ENCODE results near the gene GZF1. TPM values are rescaled to one million over a fixed set of nuclear protein-coding genes. Genes with fewer than 3 reads are reported as not detected.
A peak's percentile ranks its signal among the peaks of the same experiment; 100 is the strongest.

The GZF1 gene
- total RNA-seq (2014; rRNA removed; shearing (Covaris generic)) = 10.8 and 17.8 TPM in 2 replicates
- 12.5 and 20.3 TPM in 2 replicates for polyA plus RNA-seq (2014; cell fraction: nucleus; rRNA removed)

GRCh38 chr20:23361476-23362391, at the start of gene GZF1:
Gene GZF1, plus strand, starts transcription at chr20:23362182. Its CDS starts 2,202 bp downstream, at chr20:23364384.
- DNase-seq (ENCODE audit: extremely low read depth, low read depth) = peak; percentile 96

DNA sequence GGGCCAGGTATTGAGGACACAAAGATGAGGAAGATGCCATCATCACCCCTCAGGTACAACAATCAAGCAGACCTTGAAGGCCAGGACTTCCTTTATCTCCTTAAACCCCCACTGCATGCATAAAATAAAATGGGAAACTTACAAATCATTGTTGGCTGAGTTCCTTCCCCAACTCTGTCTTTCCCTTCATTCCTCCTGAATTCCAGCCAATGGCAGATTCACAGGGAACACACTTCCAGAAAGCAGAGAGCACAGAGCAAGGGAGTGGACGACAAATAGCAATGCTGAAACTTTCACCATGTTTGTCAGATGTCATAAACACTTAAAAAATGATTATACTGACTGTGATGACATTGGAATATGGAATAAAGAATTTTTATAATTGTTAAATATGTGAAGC, 48.7 kb upstream of the GZF1 start:
- DNase-seq (ENCODE audit: extremely low read depth, low read depth) = no peak

GRCh38 chr20:23314699-23315098, 47.3 kb upstream of the GZF1 start:
- DNase-seq (ENCODE audit: extremely low read depth, low read depth) = no peak

- no peak for DNase-seq (ENCODE audit: extremely low read depth, low read depth)
Measured at GRCh38 chr20:23315099-23315498, 46.9 kb upstream of the GZF1 start.

GRCh38 chr20:23316626-23317025, 45.4 kb upstream of the GZF1 start:
- no peak for DNase-seq (ENCODE audit: extremely low read depth, low read depth)

- DNase-seq (ENCODE audit: extremely low read depth, low read depth) = no peak
Measured at GRCh38 chr20:23317081-23317480, 44.9 kb upstream of the GZF1 start.

DNA sequence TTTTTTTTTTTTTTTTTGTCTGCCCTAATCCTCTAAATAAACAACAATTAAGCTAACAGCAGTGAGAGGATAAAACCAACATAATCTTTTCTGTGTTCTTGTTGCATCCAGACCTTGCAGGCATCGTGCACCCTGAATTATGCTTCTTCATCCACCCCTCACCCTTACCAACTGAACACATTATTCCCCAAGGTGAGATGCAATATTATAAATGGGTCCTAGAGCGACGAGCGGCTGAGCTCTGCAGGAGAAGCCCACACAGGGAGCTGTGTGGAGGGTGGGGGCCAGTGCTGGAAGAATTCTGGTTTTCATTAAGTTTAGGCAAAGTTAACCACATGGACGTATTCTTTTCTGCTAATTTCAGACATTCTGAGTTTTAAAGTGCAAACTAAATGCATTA, 43.6 kb upstream of the GZF1 start:
- DNase-seq (ENCODE audit: extremely low read depth, low read depth) = no peak

- DNase-seq (ENCODE audit: extremely low read depth, low read depth) = peak; percentile 8
Measured at GRCh38 chr20:23320317-23320716, 41.7 kb upstream of the GZF1 start.

DNA sequence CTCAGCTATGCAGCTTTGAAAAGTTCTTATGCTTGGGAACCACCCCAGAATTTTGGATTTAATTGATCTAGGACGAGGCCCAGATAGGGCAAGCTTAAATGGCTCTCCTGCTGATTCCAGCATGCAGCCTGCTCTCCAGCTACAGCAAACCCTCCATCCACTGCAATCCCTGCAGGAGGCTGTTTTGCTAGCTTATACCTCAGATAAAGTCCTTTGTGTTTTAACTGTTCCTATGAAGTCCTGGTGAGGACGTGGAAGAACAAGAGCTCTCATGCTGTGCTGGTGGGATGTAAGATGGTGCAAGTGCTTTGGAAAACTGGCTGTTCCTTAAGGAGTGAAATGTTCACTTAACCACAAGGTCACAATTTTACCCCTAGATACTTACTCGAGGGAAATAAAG, 36.9 kb upstream of the GZF1 start:
- DNase-seq (ENCODE audit: extremely low read depth, low read depth) = no peak

- no peak for DNase-seq (ENCODE audit: extremely low read depth, low read depth)
Measured at GRCh38 chr20:23326774-23327173, 35.2 kb upstream of the GZF1 start.

DNA sequence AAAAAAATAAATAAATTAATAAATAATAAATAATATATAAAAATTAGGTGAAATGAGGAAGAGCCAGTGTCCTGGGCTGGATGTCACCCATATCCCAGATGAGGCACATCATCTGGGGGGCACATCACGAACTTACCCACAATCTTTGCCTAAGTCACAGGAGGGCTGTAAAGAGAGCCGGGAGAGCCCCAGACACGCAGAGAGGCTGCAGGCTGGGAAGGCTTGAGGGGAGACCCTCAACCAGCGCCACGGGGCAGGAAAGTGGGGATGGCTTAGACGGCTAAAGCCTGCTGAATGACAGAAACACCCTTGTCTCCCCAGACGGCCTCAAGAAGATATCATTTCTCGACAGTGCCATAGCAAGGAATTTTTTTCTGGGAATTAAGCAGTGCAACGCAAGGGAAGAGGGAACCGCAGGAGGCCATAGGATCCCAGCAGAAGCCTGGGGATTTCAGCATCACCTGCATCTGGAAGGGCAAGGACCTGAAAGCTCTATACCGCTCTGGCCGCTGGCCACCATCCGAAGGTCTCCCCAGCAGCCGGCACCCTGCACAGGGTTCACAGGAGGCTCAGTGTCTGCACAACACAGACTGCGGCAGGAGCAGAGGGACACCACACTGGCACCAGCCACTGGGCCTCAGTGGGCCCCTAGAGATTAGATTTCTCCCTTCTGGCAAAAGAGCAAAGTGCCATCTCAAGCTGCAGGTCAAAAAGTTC, 34.2 kb upstream of the GZF1 start:
- DNase-seq (ENCODE audit: extremely low read depth, low read depth) = no peak

- no peak for DNase-seq (ENCODE audit: extremely low read depth, low read depth)
Measured at GRCh38 chr20:23331450-23332350, 30.3 kb upstream of the GZF1 start.

- no peak for DNase-seq (ENCODE audit: extremely low read depth, low read depth)
Measured at GRCh38 chr20:23332467-23332866, 29.5 kb upstream of the GZF1 start.

DNA sequence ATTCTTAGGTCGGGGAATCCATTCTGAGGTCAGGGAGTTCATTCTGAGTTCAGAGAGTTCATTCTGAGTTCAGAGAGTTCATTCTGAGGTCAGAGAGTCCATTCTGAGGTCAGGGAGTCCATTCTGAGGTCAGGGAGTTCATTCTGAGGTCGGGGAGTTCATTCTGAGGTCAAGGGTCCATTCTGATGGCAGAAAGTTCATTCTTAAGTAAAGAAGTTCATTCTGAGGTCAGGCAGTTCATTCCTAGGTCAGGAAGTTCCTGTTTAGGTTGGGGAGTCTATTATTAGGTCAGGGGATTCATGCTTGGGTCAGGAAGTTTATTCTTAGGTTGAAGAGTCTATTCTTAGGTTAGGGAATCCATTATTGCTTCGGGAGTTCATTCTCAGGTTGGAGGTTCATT, 27.9 kb upstream of the GZF1 start:
- DNase-seq (ENCODE audit: extremely low read depth, low read depth) = no peak

DNA sequence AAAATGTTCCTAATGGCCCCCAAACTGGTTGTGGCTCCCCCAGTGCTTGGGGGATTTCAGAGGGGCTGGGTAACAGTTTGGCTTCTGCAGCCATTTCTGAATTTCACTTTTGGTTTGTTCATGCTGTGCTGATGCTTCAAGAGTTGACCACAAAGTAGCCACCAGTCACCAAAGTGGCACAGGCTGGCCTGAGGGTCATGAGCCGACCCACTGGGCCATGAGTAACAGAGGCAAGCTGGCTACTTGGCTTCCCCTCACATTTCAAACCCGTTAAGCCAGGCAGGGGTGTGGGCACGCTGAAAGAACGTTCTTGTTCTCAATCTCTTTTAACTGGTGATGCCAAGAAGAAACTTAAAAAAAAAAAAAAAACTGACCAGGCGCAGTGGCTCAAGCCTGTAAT, 26.5 kb upstream of the GZF1 start:
- no peak for DNase-seq (ENCODE audit: extremely low read depth, low read depth)

GRCh38 chr20:23336476-23336875, 25.5 kb upstream of the GZF1 start:
- DNase-seq (ENCODE audit: extremely low read depth, low read depth) = no peak

- no peak for DNase-seq (ENCODE audit: extremely low read depth, low read depth)
Measured at GRCh38 chr20:23337312-23337711, 24.7 kb upstream of the GZF1 start.

DNA sequence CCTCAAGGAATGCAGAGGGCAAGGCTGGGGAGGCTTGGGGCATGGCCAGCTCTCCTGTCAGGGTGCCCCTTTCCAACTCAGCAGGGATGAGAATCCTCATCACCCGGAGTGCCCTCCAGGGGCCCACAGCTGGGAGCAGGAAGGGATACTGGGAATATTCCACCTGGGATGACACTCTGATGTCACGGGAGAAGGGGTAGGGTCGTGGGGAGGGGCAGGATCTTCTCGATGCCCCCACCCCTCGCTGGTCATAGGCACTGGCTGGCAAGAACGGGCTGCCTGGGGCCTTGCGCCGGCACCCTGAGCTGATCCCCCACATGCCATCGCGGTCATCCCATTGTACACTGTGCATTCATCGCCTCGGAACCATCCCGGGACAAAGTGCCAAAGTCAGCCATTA, 22.0 kb upstream of the GZF1 start:
- no peak for DNase-seq (ENCODE audit: extremely low read depth, low read depth)

- peak; percentile 76 for DNase-seq (ENCODE audit: extremely low read depth, low read depth)
Measured at GRCh38 chr20:23340524-23340923, 21.5 kb upstream of the GZF1 start.

GRCh38 chr20:23341073-23341472, 20.9 kb upstream of the GZF1 start:
- no peak for DNase-seq (ENCODE audit: extremely low read depth, low read depth)

DNA sequence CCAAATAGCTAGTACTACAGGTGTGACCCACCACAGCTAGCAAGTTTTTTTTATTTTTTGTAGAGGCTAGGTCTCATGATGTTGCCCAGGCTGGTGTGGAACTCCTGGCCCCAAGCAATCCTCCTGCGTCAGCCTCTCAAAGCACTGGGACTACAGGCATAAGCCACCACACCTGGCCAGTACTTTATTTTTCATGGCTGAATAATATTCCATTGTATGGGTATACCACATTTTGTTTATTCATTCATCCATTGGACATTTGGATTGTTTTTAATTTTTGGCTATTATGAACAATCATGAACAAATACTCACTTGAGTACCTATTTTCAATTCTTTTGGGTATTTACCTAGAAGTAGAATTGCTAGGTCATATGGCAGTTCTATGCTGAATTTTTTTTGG, 18.4 kb upstream of the GZF1 start:
- DNase-seq (ENCODE audit: extremely low read depth, low read depth) = no peak

All from NCI-H460 (cell line).